ENCODE data around the gene GPR37.

Gene GPR37

DNA sequence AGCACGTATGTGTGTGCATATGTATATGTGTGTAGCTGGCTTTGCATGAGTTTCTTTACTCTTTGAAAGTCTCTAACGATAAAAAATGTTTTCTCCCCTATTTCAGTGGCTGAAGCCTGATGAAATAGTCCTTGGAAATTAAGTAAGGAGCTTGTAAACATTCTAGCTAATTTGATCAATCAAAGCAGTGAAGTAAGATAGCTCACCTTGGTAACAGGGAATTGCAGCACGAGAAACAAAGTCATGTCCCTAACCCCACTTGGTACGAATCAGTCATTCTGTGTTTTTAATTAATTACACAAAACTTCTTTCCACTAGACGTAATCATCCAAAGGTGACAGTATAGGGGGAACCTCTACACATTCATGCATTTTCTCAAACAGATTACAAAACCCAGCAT lies 41.5 kb downstream of the GPR37 start:
- DNase-seq: no peak

- no peak for DNase-seq
Measured at GRCh38 chr7:124723012-124723411, 42.6 kb downstream of the GPR37 start.

- no peak for DNase-seq
Measured at GRCh38 chr7:124722292-124722691, 43.3 kb downstream of the GPR37 start.

DNA sequence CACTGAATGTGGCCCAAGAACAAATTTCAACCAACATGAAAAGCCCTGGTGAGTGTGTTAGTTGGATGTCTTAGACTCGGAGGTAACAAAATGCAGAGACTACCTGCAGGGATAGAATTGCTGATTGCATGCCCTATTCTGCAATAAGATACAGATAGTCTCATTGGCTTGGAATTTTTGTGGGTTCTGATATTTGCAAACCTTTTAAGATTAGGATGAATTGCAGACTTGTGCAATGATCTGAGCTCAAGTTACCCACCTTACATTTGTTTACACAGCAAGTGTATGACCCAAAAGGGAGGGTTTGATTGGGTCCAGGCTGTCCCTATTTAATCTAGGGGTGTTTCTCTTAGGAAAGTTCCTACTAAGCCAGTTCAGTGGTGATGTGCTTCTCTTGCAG lies 45.4 kb downstream of the GPR37 start:
- no peak for DNase-seq

GRCh38 chr7:124718032-124718766 lies 47.4 kb downstream of the GPR37 start:
- no peak for DNase-seq

- no peak for DNase-seq
Measured at GRCh38 chr7:124716894-124717293, 48.7 kb downstream of the GPR37 start.

GRCh38 chr7:124713086-124713485 lies 52.5 kb downstream of the GPR37 start:
- DNase-seq: no peak

GRCh38 chr7:124712017-124712416 lies 53.6 kb downstream of the GPR37 start:
- no peak for DNase-seq

DNA sequence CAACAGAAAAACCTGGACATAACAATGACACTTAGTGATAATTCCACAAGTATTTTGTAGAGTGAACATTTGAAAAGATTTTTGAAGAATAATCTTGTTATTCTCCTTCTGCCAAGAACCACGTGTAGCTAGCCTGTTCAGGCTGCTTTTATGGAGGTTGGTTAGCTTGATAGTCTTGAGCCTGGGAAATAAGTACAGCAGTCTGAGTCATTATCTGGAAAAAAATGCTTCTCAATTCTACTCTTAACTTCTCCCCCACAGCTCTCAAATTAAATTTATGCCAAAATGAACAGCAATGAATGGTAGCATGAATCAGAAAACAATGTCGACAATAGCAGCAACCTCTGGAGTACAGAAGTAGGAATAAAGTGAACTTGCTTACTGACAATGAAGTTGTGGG lies 63.2 kb downstream of the GPR37 start:
- no peak for DNase-seq

DNA sequence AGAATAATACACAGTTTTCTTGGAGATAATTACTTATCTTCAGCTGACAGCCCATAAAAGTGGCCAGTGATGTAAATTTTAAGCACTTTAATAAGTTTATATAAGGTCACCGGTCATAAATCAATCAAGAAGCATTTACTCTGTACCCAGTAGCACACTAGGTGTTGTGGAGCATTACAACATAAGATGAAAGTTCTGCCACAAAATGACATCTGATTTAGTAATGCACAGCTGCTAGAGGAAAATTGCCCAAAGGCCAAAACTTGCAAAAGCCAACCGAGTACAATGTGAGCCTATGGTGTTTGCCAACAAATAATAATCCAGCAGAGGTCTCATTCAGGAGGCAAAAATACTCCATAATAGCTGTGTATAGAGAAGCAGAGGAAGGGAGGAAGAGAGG lies 63.6 kb downstream of the GPR37 start:
- no peak for DNase-seq

DNA sequence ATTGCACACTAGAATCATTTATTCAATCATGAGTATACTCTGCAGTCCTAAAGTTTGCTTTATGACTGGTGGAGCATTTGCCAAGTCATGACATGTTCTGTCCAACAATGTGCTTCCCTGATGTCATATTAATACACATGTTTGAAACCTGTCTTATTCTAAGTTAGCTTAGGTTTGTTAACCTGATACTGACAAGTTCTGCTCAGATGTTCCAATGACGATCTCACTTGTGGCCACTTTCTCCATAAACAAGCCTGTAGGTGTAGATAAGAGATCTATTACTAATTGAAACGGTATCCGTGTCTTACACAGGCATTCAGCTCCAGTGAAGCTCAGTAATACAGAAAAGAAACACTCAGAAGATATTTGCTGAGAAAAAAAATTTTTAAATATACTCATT lies 64.9 kb downstream of the GPR37 start:
- no peak for DNase-seq

- no peak for DNase-seq
Measured at GRCh38 chr7:124698964-124699363, 66.6 kb downstream of the GPR37 start.

DNA sequence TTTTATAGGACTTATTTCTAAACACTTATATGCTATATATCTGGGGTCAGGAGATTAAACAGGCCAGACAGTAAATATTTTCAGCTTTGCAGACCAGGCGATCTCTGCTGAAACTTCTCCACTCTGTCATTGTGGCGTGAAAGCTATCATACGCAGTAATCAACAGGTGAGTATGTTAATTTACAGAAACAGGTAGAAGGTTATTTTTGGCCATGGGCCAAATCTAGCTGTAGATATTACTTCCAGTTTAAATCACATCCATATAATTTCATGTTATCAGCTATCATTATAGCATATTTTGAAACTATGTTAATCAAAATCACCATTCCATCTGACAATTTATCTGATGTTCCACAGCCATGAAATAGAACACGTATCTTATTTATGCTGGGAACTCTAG lies 67.8 kb downstream of the GPR37 start:
- DNase-seq: no peak
